HCT116 (cell line): ENCODE data around the gene ZBTB20. TPM values are rescaled to one million over a fixed set of nuclear protein-coding genes. Genes with fewer than 3 reads are reported as not detected.

ENCODE experiments used
- ATAC-seq: fragments of 200-7000 bp; cut with Tn5 transposase; 2 replicates; pipeline ENCODE4 v1.9.1; 2020; ENCODE audit warnings: mild to moderate bottlenecking, moderate library complexity
- BruUV-seq: library from RNA; stranded (reverse); fragments of 400-500 nt; replicated peaks from 2 replicates; lab custom pipeline; 2021; lab: Mats Ljungman, UMichigan
- CTCF ChIA-PET: fragments of 300-600 bp; sonication (Branson Sonifier 250); formaldehyde crosslinking; loops from one replicate; lab custom pipeline; 2021; ENCODE audit warnings: antibody characterized with exemption; lab: Charles Lee
- POLR2A ChIA-PET: fragments of 300-600, 350-600 bp; sonication (Branson Sonifier 250); formaldehyde crosslinking; loops from one replicate; lab custom pipeline; 2021; ENCODE audit warnings: antibody characterized with exemption; lab: Charles Lee
- RAD21 ChIA-PET, 2 experiments: fragments of 300-600 bp; sonication (Branson Sonifier 250); formaldehyde crosslinking; loops; one replicate each; lab custom pipeline; 2023; ENCODE audit warnings: low total read pairs in 2 of 2; ENCODE audit not compliant: uncharacterized antibody in 2 of 2, unreplicated experiment in 2 of 2, low non-redundant PET in 1 of 2; lab: Charles Lee
- DNase-seq: peaks from one replicate; pipeline ENCODE4 v3.0.0-alpha.2; 2010; ENCODE audit warnings: low read depth, low spot score
- H2AFZ ChIP-seq: fragments of 200-600 bp; shearing (Covaris generic), sonication (generic); 2 replicates; pipeline ENCODE4 v1.6.1; 2017; ENCODE audit warnings: low read depth, mixed run types, mixed read lengths, antibody characterized with exemption, low read length; ENCODE audit not compliant: poor library complexity, severe bottlenecking
- H3K27ac ChIP-seq: 2 replicates; pipeline ENCODE4 v1.5.1; 2012; ENCODE audit warnings: low read depth, low read length
- H3K27me3 ChIP-seq: fragments of 200-600 bp; sonication (generic); 2 replicates; pipeline ENCODE4 v1.6.1; 2016; ENCODE audit warnings: mixed run types, low read length, mixed read lengths; ENCODE audit not compliant: insufficient read depth
- H3K36me3 ChIP-seq, 2 experiments: fragments of 200-500 bp in 1 of 2; fragments of 200-600 bp in 1 of 2; sonication (Bioruptor generic) in 1 of 2; sonication (generic) in 1 of 2; 2 replicates each; pipeline versions ENCODE4 v1.5.1 to v1.6.1; 2014 to 2016; ENCODE audit warnings: low read length in 2 of 2, inconsistent platforms in 1 of 2, mixed read lengths in 1 of 2, mixed run types in 1 of 2; ENCODE audit not compliant: insufficient read depth in 2 of 2, control insufficient read depth in 1 of 2
- H3K4me1 ChIP-seq, 2 experiments: fragments of 200-600 bp in 1 of 2; sonication (generic) in 1 of 2; 2 replicates each; pipeline versions ENCODE4 v1.5.1 to v1.6.1; 2012 to 2017; ENCODE audit warnings: low read length in 2 of 2, inconsistent platforms in 1 of 2, mild to moderate bottlenecking in 1 of 2, mixed read lengths in 1 of 2, mixed run types in 1 of 2, moderate library complexity in 1 of 2; ENCODE audit not compliant: insufficient read depth in 2 of 2, control insufficient read depth in 1 of 2
- H3K4me2 ChIP-seq: fragments of 200-600 bp; sonication (generic); 2 replicates; pipeline ENCODE4 v1.6.1; 2017; ENCODE audit warnings: mixed run types, low read length, mixed read lengths
- H3K4me3 ChIP-seq, 2 experiments: fragments of 200-600 bp in 1 of 2; sonication (generic) in 1 of 2; replicated peaks in 1 of 2; 2 replicates each; pipeline ENCODE4 v1.5.1; 2011 to 2016; ENCODE audit warnings: low read length in 2 of 2, control low read depth in 1 of 2, low read depth in 1 of 2, mild to moderate bottlenecking in 1 of 2, mixed read lengths in 1 of 2, mixed run types in 1 of 2
- H3K79me2 ChIP-seq: fragments of 200-600 bp; sonication (generic); 2 replicates; pipeline ENCODE4 v1.6.1; 2017; ENCODE audit warnings: mild to moderate bottlenecking, mixed run types, low read length, moderate library complexity, mixed read lengths; ENCODE audit not compliant: insufficient read depth
- H3K9ac ChIP-seq: fragments of 200-600 bp; sonication (generic); 2 replicates; pipeline ENCODE4 v1.6.1; 2016; ENCODE audit warnings: low read length, mixed read lengths
- H3K9me2 ChIP-seq: fragments of 200-600 bp; sonication (generic), shearing (Covaris generic); 2 replicates; pipeline ENCODE4 v1.6.1; 2017; ENCODE audit warnings: mixed run types, mild to moderate bottlenecking, moderate library complexity; ENCODE audit not compliant: insufficient read depth
- H3K9me3 ChIP-seq, 2 experiments: fragments of 200-500 bp in 1 of 2; fragments of 200-600 bp in 1 of 2; sonication (Bioruptor generic) in 1 of 2; sonication (generic) in 1 of 2; 2 replicates each; pipeline ENCODE4 v1.6.1; 2014 to 2017; ENCODE audit warnings: low read length in 2 of 2, mixed read lengths in 2 of 2, inconsistent platforms in 1 of 2, low read depth in 1 of 2, mild to moderate bottlenecking in 1 of 2, mixed run types in 1 of 2, moderate library complexity in 1 of 2; ENCODE audit not compliant: control insufficient read depth in 1 of 2, insufficient read depth in 1 of 2
- H4K20me1 ChIP-seq: fragments of 200-600 bp; sonication (generic), shearing (Covaris generic); 2 replicates; pipeline ENCODE4 v1.6.1; 2017; ENCODE audit warnings: mixed run types, mild to moderate bottlenecking, moderate library complexity; ENCODE audit not compliant: insufficient read depth
- CTCF ChIP-seq, 3 experiments: fragments of 200-600 bp in 1 of 3; sonication (generic) in 1 of 3; IDR thresholded peaks in 2 of 3; conservative IDR thresholded peaks in 1 of 3; 2 replicates each; pipeline ENCODE4 v1.5.1; 2012 to 2017; ENCODE audit warnings: low read depth in 2 of 3, low read length in 2 of 3, antibody characterized with exemption in 1 of 3, borderline replicate concordance in 1 of 3, control low read depth in 1 of 3, mild to moderate bottlenecking in 1 of 3, mixed read lengths in 1 of 3, mixed run types in 1 of 3, moderate library complexity in 1 of 3; ENCODE audit not compliant: insufficient read depth in 1 of 3
- EGR1 ChIP-seq: IDR thresholded peaks from 2 replicates; pipeline ENCODE4 v1.6.1; 2012; ENCODE audit warnings: low read depth
- ELF1 ChIP-seq: IDR thresholded peaks from 2 replicates; pipeline ENCODE4 v1.6.1; 2012; ENCODE audit warnings: low read depth, borderline replicate concordance
- FOSL1 ChIP-seq: IDR thresholded peaks from 2 replicates; pipeline ENCODE4 v1.6.1; 2012; ENCODE audit warnings: low read depth
- REST ChIP-seq: IDR thresholded peaks from 2 replicates; pipeline ENCODE4 v1.6.1; 2012; ENCODE audit warnings: low read depth
- SIN3A ChIP-seq: IDR thresholded peaks from 2 replicates; pipeline ENCODE4 v1.6.1; 2012; ENCODE audit warnings: low read depth
- intact Hi-C: fragments of 100-400 bp; cut with micrococcal nuclease; formaldehyde crosslinking; loops from 2 replicates; pipeline ENCODE4 v1.10.0; 2022
- total RNA-seq: library from RNA; stranded (reverse); gene quantifications from one replicate; pipeline ENCODE4 v1.2.1, GENCODE V29; 2021; ENCODE audit not compliant: unreplicated experiment

The ZBTB20 gene
- total RNA-seq, 1 experiment from 2014 or later = 42.1 TPM

- no peak for TF ChIP-seq REST
Measured at GRCh38 chr3:114953800-114954199, 193.3 kb downstream of the ZBTB20 start (continued).

- peaks cover 5 to 27% of the 10 kb centered on the region in 2 experiments; a peak in 3 of 4 replicates for H3K9me3 ChIP-seq
- H3K27me3 ChIP-seq = no peaks in the 10 kb centered on the region
- TF ChIP-seq EGR1 (no peak), SIN3A (no peak), FOSL1 (no peak), ELF1 (no peak), CTCF (IDR thresholded peaks at IDR 0.05 in 2 of 3, conservative IDR thresholded peaks at IDR 0.05 in 1 of 3; ENCODE audit: borderline replicate concordance in 1 of 3, insufficient read depth in 1 of 3, low read depth in 2 of 3, low read length in 2 of 3) (no peak)
- no peaks in the 10 kb centered on the region for H3K4me1 ChIP-seq
- no peak overlapping the region for H3K4me2 ChIP-seq
- H2AFZ ChIP-seq = no peak overlapping the region
- no TSS peak for BruUV-seq
- ChIA-PET RAD21 (no interaction called here), POLR2A (no interaction called here), CTCF (no interaction called here)
- DNase-seq (no peak), ATAC-seq (no peak)
- no peaks in the 10 kb centered on the region for H3K9me2 ChIP-seq
- intact Hi-C loops = no loop called here
- H3K9ac ChIP-seq = no peak overlapping the region
- H3K36me3 ChIP-seq = 0 out of 4 replicates have a peak, but pooled peaks cover 0 to 3% of the 10 kb centered on the region in 2 experiments
- H3K27ac ChIP-seq = no peak overlapping the region
- H3K79me2 ChIP-seq = no peaks in the 10 kb centered on the region
- no peaks in the 10 kb centered on the region for H4K20me1 ChIP-seq
- H3K4me3 ChIP-seq = no peak overlapping the region
Measured at GRCh38 chr3:114953215-114953799, 193.8 kb downstream of the ZBTB20 start.
